Loucy (cell line): ENCODE results near the gene NIPBL.
"Not testable (repeated sequence)": the region's sequence is repeated elsewhere in the genome, so short reads cannot be mapped to it uniquely, and the experiment has no call there.

Experiments used
- EZH2phosphoT487 ChIP-seq: fragments of 200-600 bp; IDR thresholded peaks from 2 replicates; pipeline ENCODE4 v1.6.1; 2018; ENCODE audit warnings: antibody characterized with exemption, mild to moderate bottlenecking, moderate library complexity, borderline replicate concordance
- TF ChIP-seq, protein P1 (sequence below): fragments of 200-600 bp; sonication (generic); conservative IDR thresholded peaks from 2 replicates; pipeline ENCODE4 v1.5.1; 2014; ENCODE audit warnings: mild to moderate bottlenecking, antibody characterized with exemption, low read length

DNA sequence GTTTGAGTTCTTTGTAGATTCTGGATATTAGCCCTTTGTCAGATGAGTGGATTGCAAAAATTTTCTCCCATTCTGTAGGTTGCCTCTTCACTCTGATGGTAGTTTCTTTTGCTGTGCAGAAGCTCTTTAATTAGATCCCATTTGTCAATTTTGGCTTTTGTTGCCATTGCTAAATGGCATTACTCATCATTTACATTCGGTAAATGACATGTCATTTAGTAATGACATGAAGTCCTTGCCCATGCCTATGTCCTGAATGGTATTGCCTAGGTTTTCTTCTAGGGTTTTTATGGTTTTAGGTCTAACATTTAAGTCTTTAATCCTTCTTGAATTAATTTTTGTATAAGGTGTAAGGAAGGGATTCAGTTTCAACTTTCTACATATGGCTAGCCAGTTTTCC lies 40.8 kb downstream of the NIPBL start:
- TF ChIP-seq, protein P1, sequence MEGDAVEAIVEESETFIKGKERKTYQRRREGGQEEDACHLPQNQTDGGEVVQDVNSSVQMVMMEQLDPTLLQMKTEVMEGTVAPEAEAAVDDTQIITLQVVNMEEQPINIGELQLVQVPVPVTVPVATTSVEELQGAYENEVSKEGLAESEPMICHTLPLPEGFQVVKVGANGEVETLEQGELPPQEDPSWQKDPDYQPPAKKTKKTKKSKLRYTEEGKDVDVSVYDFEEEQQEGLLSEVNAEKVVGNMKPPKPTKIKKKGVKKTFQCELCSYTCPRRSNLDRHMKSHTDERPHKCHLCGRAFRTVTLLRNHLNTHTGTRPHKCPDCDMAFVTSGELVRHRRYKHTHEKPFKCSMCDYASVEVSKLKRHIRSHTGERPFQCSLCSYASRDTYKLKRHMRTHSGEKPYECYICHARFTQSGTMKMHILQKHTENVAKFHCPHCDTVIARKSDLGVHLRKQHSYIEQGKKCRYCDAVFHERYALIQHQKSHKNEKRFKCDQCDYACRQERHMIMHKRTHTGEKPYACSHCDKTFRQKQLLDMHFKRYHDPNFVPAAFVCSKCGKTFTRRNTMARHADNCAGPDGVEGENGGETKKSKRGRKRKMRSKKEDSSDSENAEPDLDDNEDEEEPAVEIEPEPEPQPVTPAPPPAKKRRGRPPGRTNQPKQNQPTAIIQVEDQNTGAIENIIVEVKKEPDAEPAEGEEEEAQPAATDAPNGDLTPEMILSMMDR, result not testable (repeated sequence)
- TF ChIP-seq EZH2phosphoT487, result not testable (repeated sequence)
